Astrocyte of the spinal cord (primary cell): ENCODE data around the gene ARID4B.
"Not testable (repeated sequence)": the region's sequence is repeated elsewhere in the genome, so short reads cannot be mapped to it uniquely, and the experiment has no call there.

ENCODE experiments used
- DNase-seq: peaks from one replicate; pipeline ENCODE4 v3.0.0; 2011; ENCODE audit warnings: low read depth, low spot score
- H3K4me3 ChIP-seq: 2 replicates; pipeline ENCODE4 v1.5.1; 2011; ENCODE audit warnings: low read depth, mild to moderate bottlenecking, low read length, moderate library complexity
- in situ Hi-C: cut with HindIII; loops from 2 replicates; pipeline ENCODE4 v1.10.0; 2017; ENCODE audit warnings: low sequenced_read_pairs
- TF ChIP-seq, protein P1 (sequence below): IDR thresholded peaks from 2 replicates; pipeline ENCODE4 v1.5.1; 2012; ENCODE audit warnings: low read depth, mild to moderate bottlenecking, low read length, inconsistent platforms

The ARID4B gene

DNA sequence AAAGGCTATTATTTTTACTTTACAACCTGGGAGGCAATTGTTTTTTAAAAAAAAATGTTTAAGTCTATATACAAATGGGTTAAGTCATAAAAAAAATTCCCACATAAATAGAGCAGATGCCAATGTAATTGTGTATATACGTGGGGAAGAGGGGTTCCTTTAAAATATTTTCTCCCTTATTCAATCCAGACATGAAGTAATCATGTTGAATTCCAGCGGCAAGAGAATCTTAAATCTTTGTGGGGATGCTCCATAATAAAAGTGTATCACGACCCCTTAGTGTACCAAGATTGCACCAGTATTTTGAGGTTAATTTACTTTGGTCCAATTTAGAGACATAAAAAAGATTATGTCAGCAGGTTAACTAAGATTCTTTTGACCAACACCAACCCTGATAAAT, 62.1 kb downstream of the ARID4B start:
- no peak overlapping the region for H3K4me3 ChIP-seq
- no peak for DNase-seq
- in situ Hi-C loops = no loop called here
- TF ChIP-seq, protein P1, sequence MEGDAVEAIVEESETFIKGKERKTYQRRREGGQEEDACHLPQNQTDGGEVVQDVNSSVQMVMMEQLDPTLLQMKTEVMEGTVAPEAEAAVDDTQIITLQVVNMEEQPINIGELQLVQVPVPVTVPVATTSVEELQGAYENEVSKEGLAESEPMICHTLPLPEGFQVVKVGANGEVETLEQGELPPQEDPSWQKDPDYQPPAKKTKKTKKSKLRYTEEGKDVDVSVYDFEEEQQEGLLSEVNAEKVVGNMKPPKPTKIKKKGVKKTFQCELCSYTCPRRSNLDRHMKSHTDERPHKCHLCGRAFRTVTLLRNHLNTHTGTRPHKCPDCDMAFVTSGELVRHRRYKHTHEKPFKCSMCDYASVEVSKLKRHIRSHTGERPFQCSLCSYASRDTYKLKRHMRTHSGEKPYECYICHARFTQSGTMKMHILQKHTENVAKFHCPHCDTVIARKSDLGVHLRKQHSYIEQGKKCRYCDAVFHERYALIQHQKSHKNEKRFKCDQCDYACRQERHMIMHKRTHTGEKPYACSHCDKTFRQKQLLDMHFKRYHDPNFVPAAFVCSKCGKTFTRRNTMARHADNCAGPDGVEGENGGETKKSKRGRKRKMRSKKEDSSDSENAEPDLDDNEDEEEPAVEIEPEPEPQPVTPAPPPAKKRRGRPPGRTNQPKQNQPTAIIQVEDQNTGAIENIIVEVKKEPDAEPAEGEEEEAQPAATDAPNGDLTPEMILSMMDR = no peak

DNA sequence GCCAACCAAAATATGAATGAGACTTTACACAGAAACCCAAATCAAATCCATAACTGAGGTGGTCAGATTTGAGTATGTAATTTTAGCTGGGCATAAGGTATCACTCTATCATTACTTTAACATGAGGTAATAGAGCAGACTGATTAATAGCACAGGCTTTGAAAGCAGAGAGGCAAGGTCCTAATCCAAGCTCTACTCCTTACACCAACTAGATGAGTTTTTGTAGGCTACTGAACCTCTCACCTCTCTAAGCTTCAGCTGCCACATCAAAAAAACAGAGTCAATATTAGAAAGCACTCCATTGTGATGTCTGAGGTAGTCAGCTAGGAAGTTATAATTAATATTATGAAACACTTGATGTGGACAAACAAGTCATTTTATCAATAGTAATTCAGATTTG, 63.7 kb downstream of the ARID4B start:
- in situ Hi-C loops = no loop called here

DNA sequence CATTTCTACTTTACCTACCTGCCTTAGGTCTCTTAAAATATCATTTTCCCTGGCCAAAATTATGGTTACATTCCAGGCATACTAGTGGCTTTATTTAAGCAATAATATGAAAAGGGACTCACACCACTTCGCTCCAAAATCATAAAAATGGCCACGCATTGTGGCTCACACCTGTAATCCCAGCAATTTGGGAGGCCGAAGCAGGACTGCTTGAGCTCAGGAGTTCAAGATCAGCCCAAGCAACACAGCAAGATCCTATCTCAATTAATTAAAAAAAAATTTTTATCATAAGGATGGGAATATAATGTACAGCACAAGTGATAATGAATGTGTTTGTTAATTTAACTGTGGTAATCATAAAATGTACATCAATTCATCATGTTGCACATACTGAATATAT, 65.4 kb downstream of the ARID4B start:
- in situ Hi-C loops = no loop called here
- H3K4me3 ChIP-seq = no peak overlapping the region
- TF ChIP-seq, protein P1 = no peak
- DNase-seq = no peak

More for the DNA sequence above, 63.7 kb downstream of the ARID4B start:
- TF ChIP-seq, protein P1 = no peak
- DNase-seq = no peak
- no peak overlapping the region for H3K4me3 ChIP-seq

DNA sequence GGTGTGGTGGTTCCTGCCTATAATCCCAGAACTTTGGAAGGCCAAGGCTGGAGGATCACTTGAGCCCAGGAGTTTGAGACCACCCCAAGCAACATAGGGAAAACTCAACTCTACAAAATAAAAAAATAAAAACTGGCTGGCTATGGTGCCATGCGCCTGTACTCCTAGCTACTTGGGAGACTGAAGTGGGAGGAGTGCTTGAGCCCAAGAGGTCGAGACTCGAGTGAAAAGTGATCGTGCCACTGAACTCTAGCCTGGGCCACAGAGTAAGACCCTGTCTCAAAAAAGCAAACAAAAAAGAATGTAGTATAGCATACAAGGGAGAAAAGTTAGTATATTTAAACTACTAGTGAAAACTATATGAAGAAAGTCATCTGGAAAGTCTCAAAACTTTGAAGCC, 66.7 kb downstream of the ARID4B start:
- DNase-seq = no peak
- no peak overlapping the region for H3K4me3 ChIP-seq
- TF ChIP-seq, protein P1 = no peak
- in situ Hi-C loops = no loop called here

DNA sequence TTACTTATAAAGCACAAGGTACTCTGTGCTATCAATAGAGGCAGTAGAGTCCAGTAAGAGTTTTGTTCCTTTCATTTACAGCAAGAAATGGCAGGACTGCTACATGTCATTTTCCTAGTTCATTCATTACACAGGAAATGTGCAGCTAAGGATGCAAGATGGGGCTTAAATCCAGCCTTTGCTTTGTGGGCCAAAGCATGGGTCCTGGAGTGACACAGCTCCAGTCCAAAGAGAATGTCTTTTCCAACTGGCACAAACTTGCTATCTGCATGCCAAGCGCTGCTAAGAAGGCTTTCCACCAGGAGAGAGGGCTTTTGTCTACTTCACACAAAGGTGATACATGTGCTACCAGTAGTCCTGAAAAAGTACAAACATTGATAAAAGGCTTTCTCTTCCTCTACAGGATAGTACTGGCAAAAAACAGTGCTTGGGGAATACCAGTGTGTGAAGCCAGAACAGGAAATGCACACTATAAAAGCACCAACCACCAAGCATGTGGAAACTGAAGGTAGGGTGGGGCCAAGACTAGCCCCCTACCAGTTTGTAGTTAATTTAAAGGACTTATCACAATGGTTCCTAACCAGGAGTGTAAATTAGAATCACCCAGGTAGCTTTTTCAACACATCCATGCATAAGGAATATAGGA, 68.7 kb downstream of the ARID4B start:
- no peak overlapping the region for H3K4me3 ChIP-seq
- TF ChIP-seq, protein P1 = no peak
- in situ Hi-C loops = no loop called here
- no peak for DNase-seq

DNA sequence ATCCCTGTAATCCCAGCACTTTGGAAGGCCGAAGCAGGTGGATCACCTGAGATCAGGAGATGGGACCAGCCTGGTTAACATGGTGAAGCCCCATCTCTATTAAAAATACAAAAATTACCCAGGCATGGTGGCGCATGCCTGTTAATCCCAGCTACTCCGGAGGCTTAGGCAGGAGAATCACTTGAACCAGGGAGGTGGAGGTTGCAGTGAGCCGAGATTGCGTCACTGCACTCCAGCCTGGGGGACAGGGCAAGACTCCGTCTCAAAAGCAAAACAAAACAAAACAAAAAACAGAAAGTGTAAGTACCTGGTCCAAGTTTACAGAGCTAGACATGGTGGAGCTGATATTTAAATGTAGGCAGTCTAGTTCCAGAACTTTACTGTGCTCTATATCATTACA, 69.9 kb downstream of the ARID4B start:
- H3K4me3 ChIP-seq, in situ Hi-C loops, DNase-seq: not testable (repeated sequence)

DNA sequence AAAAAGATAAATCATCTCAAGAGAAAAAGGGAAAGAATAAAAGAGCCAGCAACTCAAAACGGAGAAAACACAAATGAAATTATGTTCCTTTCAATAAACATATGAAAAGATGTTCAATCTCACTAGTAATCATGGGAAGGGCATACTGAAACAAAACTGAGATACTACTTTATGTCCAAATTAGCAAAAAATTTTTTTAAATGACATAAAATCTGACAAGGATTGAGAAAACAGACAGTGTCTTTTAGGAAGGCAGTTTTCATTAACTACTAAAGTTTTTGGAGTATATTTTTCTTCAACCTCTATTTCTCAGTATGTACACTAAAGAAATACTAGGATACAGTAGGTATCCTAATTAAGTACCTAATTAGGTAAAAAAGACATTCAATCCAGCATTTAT, 73.3 kb downstream of the ARID4B start:
- in situ Hi-C loops = no loop called here
- DNase-seq = no peak
- TF ChIP-seq, protein P1 = no peak
- no peak overlapping the region for H3K4me3 ChIP-seq
